ENCODE results near the gene UFSP1. TPM values are rescaled to one million over a fixed set of nuclear protein-coding genes. Genes with fewer than 3 reads are reported as not detected.
A peak's percentile ranks its signal among the peaks of the same experiment; 100 is the strongest.

Gene UFSP1
- total and polyA plus RNA-seq, 12 donors, result 2.5 to 12.7 (median 5.9) TPM

- peak in 2 of 7 donors; percentile 52 to 58 for DNase-seq
- Histone ChIP-seq H3K9me3 (replicated peaks in 1 of 3) (no peaks in the 10 kb centered on the region), H3K27me3 (no peaks in the 10 kb centered on the region), H3K4me1 (replicated peaks in 1 of 2) (peaks cover 14 to 47% of the 10 kb centered on the region in 2 donors), H3K36me3 (replicated peaks in 1 of 2) (peaks cover 0 to 59% of the 10 kb centered on the region in 2 donors), H3K4me3 (no peak overlapping the region), H3K27ac (no peak overlapping the region)
- intact Hi-C loops (cut with DNase I), result no loop called here
- no peak for TF ChIP-seq POLR2A (IDR thresholded peaks at IDR 0.05)
- no peak for TF ChIP-seq CTCF (IDR thresholded peaks at IDR 0.05)
- 50 to 59% (median 58%) methylated on average over 11 of the region's 11 CpGs for WGBS, 4 donors
Measured at GRCh38 chr7:100879685-100880261, 9.7 kb downstream of the UFSP1 start.

GRCh38 chr7:100878685-100879084 is 10.8 kb downstream of the UFSP1 start:
- H3K27ac ChIP-seq, result peak overlapping the region in 1 of 5 donors; percentile 8
- H3K4me3 ChIP-seq, result no peak overlapping the region
- H3K4me1 ChIP-seq (replicated peaks in 1 of 2), result peaks cover 21 to 47% of the 10 kb centered on the region in 2 donors
- peaks cover 0 to 50% of the 10 kb centered on the region in 2 donors for H3K36me3 ChIP-seq (replicated peaks in 1 of 2)
- no peak for DNase-seq
- TF ChIP-seq POLR2A (IDR thresholded peaks at IDR 0.05), result no peak
- no peak for TF ChIP-seq CTCF (IDR thresholded peaks at IDR 0.05)
- H3K27me3 ChIP-seq, result no peaks in the 10 kb centered on the region
- intact Hi-C loops (cut with DNase I), result no loop called here
- no peaks in the 10 kb centered on the region for H3K9me3 ChIP-seq (replicated peaks in 1 of 3)
- WGBS, 4 donors, result 68 to 73% (median 71%) methylated on average over 6 of the region's 6 CpGs

GRCh38 chr7:100878013-100878412 is 11.5 kb downstream of the UFSP1 start:
- DNase-seq, result no peak
- Histone ChIP-seq H3K4me1 (replicated peaks in 1 of 2) (peaks cover 21 to 47% of the 10 kb centered on the region in 2 donors), H3K4me3 (no peak overlapping the region), H3K27ac (no peak overlapping the region), H3K27me3 (no peaks in the 10 kb centered on the region), H3K36me3 (replicated peaks in 1 of 2) (peaks cover 0 to 50% of the 10 kb centered on the region in 2 donors), H3K9me3 (replicated peaks in 1 of 3) (no peaks in the 10 kb centered on the region)
- WGBS, 4 donors, result 78 to 89% (median 81%) methylated on average over 7 of the region's 7 CpGs
- intact Hi-C loops (cut with DNase I), result no loop called here
- TF ChIP-seq POLR2A (IDR thresholded peaks at IDR 0.05), result no peak
- TF ChIP-seq CTCF (IDR thresholded peaks at IDR 0.05), result no peak

- intact Hi-C loops (cut with DNase I), result no loop called here
- Histone ChIP-seq H3K4me1 (replicated peaks in 1 of 2) (peaks cover 21 to 47% of the 10 kb centered on the region in 2 donors), H3K36me3 (replicated peaks in 1 of 2) (peaks cover 0 to 54% of the 10 kb centered on the region in 2 donors)
Measured at GRCh38 chr7:100875356-100875751, 14.2 kb downstream of the UFSP1 start.

More at GRCh38 chr7:100875356-100875751, 14.2 kb downstream of the UFSP1 start:
- no peaks in the 10 kb centered on the region for H3K9me3 ChIP-seq (replicated peaks in 1 of 3)
- peak in 5 of 7 donors; percentile 59 to 77 (median 63) for DNase-seq
- WGBS, 4 donors, result 0 to 1% (median 0%) methylated on average over 16 to 39 of the region's 39 CpGs
- no peaks in the 10 kb centered on the region for H3K27me3 ChIP-seq
- TF ChIP-seq CTCF (IDR thresholded peaks at IDR 0.05) (no peak), POLR2A (IDR thresholded peaks at IDR 0.05) (no peak)
- H3K4me3 ChIP-seq, result peak overlapping the region; percentile 71 to 99 (median 98)
- peak overlapping the region; percentile 90 to 98 (median 93) for H3K27ac ChIP-seq
